Karpas-422 (cell line): ENCODE measurements around the gene CMPK2. TPM values are rescaled to one million over a fixed set of nuclear protein-coding genes. Genes with fewer than 3 reads are reported as not detected.

Experiments used
- DNase-seq: peaks from one replicate; pipeline ENCODE4 v3.0.0-alpha.2; 2015
- H2AFZ ChIP-seq: fragments of 200-600 bp; sonication (generic); 2 replicates; pipeline ENCODE4 v1.6.1; 2014; ENCODE audit warnings: antibody characterized with exemption, low read length, mixed read lengths
- H3K27ac ChIP-seq: fragments of 200-600 bp; sonication (generic); 2 replicates; pipeline ENCODE4 v1.5.1; 2014; ENCODE audit warnings: mild to moderate bottlenecking, low read length, moderate library complexity
- H3K27me3 ChIP-seq: fragments of 200-600 bp; sonication (generic); 2 replicates; pipeline ENCODE4 v1.6.1; 2014; ENCODE audit warnings: low read length, mixed read lengths
- H3K36me3 ChIP-seq: fragments of 200-600 bp; sonication (generic); 2 replicates; pipeline ENCODE4 v1.6.1; 2014; ENCODE audit warnings: low read length, mixed read lengths; ENCODE audit not compliant: insufficient read depth
- H3K4me1 ChIP-seq: fragments of 200-600 bp; sonication (generic); 2 replicates; pipeline ENCODE4 v1.6.1; 2014; ENCODE audit warnings: mild to moderate bottlenecking, low read length, mixed read lengths
- H3K4me2 ChIP-seq: fragments of 200-600 bp; sonication (generic); 2 replicates; pipeline ENCODE4 v1.6.1; 2014; ENCODE audit warnings: low read length, low read depth, mild to moderate bottlenecking; ENCODE audit not compliant: poor library complexity, severe bottlenecking
- H3K4me3 ChIP-seq: fragments of 200-600 bp; sonication (generic); 2 replicates; pipeline ENCODE4 v1.5.1; 2014; ENCODE audit warnings: mild to moderate bottlenecking, antibody characterized with exemption, low read length, mixed read lengths
- H3K79me2 ChIP-seq: fragments of 200-600 bp; sonication (generic); 2 replicates; pipeline ENCODE4 v1.6.1; 2014; ENCODE audit warnings: mild to moderate bottlenecking, low read length, mixed read lengths
- H3K9ac ChIP-seq: fragments of 200-600 bp; sonication (generic); 2 replicates; pipeline ENCODE4 v1.6.0; 2014; ENCODE audit warnings: low read length
- H3K9me2 ChIP-seq: fragments of 200-600 bp; sonication (generic), shearing (Covaris generic); replicated peaks from 2 replicates; pipeline ENCODE4 v1.6.0; 2014; ENCODE audit warnings: mild to moderate bottlenecking, low read length, moderate library complexity; ENCODE audit not compliant: insufficient read depth
- H3K9me3 ChIP-seq: fragments of 300-700, 200-600 bp; sonication (generic); 2 replicates; pipeline ENCODE4 v1.6.1; 2014; ENCODE audit warnings: low read length, mixed read lengths
- H4K20me1 ChIP-seq: fragments of 200-600 bp; sonication (generic); 2 replicates; pipeline ENCODE4 v1.6.1; 2014; ENCODE audit warnings: mild to moderate bottlenecking, antibody characterized with exemption, low read length, low read depth; ENCODE audit not compliant: insufficient read depth
- total RNA-seq: library from RNA; depleted of rRNA; stranded (reverse); fragments of >200 nt; shearing (Covaris generic); gene quantifications from 2 replicates; pipeline ENCODE4 v1.2.3, GENCODE V29; 2014; ENCODE audit warnings: low replicate concordance

Gene CMPK2
- total RNA-seq, 1 experiment from 2014 or later: 18.8 TPM

- H3K27me3 ChIP-seq: no peaks in the 10 kb centered on the region
- H3K9ac ChIP-seq: peak overlapping the region; percentile 71
- H3K9me3 ChIP-seq: no peaks in the 10 kb centered on the region
- H3K27ac ChIP-seq: peak overlapping the region; percentile 88
- no peaks in the 10 kb centered on the region for H3K79me2 ChIP-seq
- no peaks in the 10 kb centered on the region for H4K20me1 ChIP-seq
- peak; percentile 68 for DNase-seq
- H3K4me1 ChIP-seq: peaks cover 86% of the 10 kb centered on the region
- H3K36me3 ChIP-seq: no peaks in the 10 kb centered on the region
- peak overlapping the region; percentile 71 for H3K4me2 ChIP-seq
- H3K4me3 ChIP-seq: peak overlapping the region; percentile 59
- H3K9me2 ChIP-seq: no peaks in the 10 kb centered on the region
- H2AFZ ChIP-seq: no peak overlapping the region
Observed at GRCh38 chr2:6820236-6820635, 45.5 kb downstream of the CMPK2 start.

- peak overlapping the region; percentile 59 for H3K4me3 ChIP-seq
- no peaks in the 10 kb centered on the region for H3K9me3 ChIP-seq
- no peaks in the 10 kb centered on the region for H3K9me2 ChIP-seq
- H3K79me2 ChIP-seq: no peaks in the 10 kb centered on the region
- H3K4me1 ChIP-seq: peaks cover 84% of the 10 kb centered on the region
- no peaks in the 10 kb centered on the region for H3K27me3 ChIP-seq
- peak overlapping the region; percentile 71 for H3K9ac ChIP-seq
- H3K4me2 ChIP-seq: peak overlapping the region; percentile 71
- peak; percentile 59 for DNase-seq
- H4K20me1 ChIP-seq: no peaks in the 10 kb centered on the region
- no peak overlapping the region for H2AFZ ChIP-seq
- no peaks in the 10 kb centered on the region for H3K36me3 ChIP-seq
- H3K27ac ChIP-seq: peak overlapping the region; percentile 88
Observed at GRCh38 chr2:6819668-6820067, 46.0 kb downstream of the CMPK2 start.

- DNase-seq: peak; percentile 55
- Histone ChIP-seq H3K4me1 (peaks cover 85% of the 10 kb centered on the region), H2AFZ (peak overlapping the region; percentile 75), H3K79me2 (no peaks in the 10 kb centered on the region), H4K20me1 (no peaks in the 10 kb centered on the region), H3K9ac (peak overlapping the region; percentile 53), H3K27ac (peak overlapping the region; percentile 88), H3K4me3 (no peak overlapping the region), H3K27me3 (no peaks in the 10 kb centered on the region), H3K9me3 (no peaks in the 10 kb centered on the region), H3K9me2 (no peaks in the 10 kb centered on the region), H3K4me2 (peak overlapping the region; percentile 71), H3K36me3 (no peaks in the 10 kb centered on the region)
Observed at GRCh38 chr2:6818012-6818411, 47.7 kb downstream of the CMPK2 start.

GRCh38 chr2:6814869-6815268, 50.8 kb downstream of the CMPK2 start:
- no peaks in the 10 kb centered on the region for H3K36me3 ChIP-seq
- no peak for DNase-seq
- H3K9me3 ChIP-seq: no peaks in the 10 kb centered on the region
- no peak overlapping the region for H3K4me3 ChIP-seq
- no peaks in the 10 kb centered on the region for H3K27me3 ChIP-seq
- no peaks in the 10 kb centered on the region for H4K20me1 ChIP-seq
- H3K4me1 ChIP-seq: peaks cover 86% of the 10 kb centered on the region
- H3K27ac ChIP-seq: peak overlapping the region; percentile 96; the same call in 1 of the 2 replicates
- no peaks in the 10 kb centered on the region for H3K79me2 ChIP-seq
- no peak overlapping the region for H3K4me2 ChIP-seq
- no peak overlapping the region for H2AFZ ChIP-seq
- no peak overlapping the region for H3K9ac ChIP-seq
- no peaks in the 10 kb centered on the region for H3K9me2 ChIP-seq

GRCh38 chr2:6814312-6814711, 51.4 kb downstream of the CMPK2 start:
- Histone ChIP-seq H3K4me2 (peak overlapping the region; percentile 79), H3K36me3 (no peaks in the 10 kb centered on the region), H4K20me1 (no peaks in the 10 kb centered on the region), H3K9ac (peak overlapping the region; percentile 67; the same call in 1 of the 2 replicates), H3K27ac (peak overlapping the region; percentile 96), H3K27me3 (no peaks in the 10 kb centered on the region), H3K9me3 (no peaks in the 10 kb centered on the region), H3K9me2 (no peaks in the 10 kb centered on the region), H2AFZ (no peak overlapping the region), H3K79me2 (no peaks in the 10 kb centered on the region), H3K4me1 (peaks cover 82% of the 10 kb centered on the region), H3K4me3 (no peak overlapping the region)
- DNase-seq: peak; percentile 55

- no peak for DNase-seq
- Histone ChIP-seq H3K36me3 (no peaks in the 10 kb centered on the region), H3K9me3 (no peaks in the 10 kb centered on the region), H3K4me3 (peak overlapping the region; percentile 53), H3K4me2 (peak overlapping the region; percentile 79), H3K9ac (peak overlapping the region; percentile 67), H3K9me2 (no peaks in the 10 kb centered on the region), H3K27me3 (no peaks in the 10 kb centered on the region), H2AFZ (0 out of 2 replicates have a peak overlapping the region, but pooled peaks have one; percentile 61), H4K20me1 (no peaks in the 10 kb centered on the region), H3K27ac (peak overlapping the region; percentile 96), H3K79me2 (no peaks in the 10 kb centered on the region), H3K4me1 (peaks cover 82% of the 10 kb centered on the region)
Observed at GRCh38 chr2:6813573-6813972, 52.1 kb downstream of the CMPK2 start.

GRCh38 chr2:6812857-6813530, 52.7 kb downstream of the CMPK2 start:
- Histone ChIP-seq H3K27ac (peak overlapping the region; percentile 96), H3K79me2 (no peaks in the 10 kb centered on the region), H4K20me1 (no peaks in the 10 kb centered on the region), H3K9me2 (no peaks in the 10 kb centered on the region), H3K9me3 (no peaks in the 10 kb centered on the region), H3K36me3 (no peaks in the 10 kb centered on the region), H2AFZ (peak overlapping the region; percentile 61; the same call in 1 of the 2 replicates), H3K4me3 (peak overlapping the region; percentile 53), H3K4me1 (peaks cover 82% of the 10 kb centered on the region), H3K9ac (peak overlapping the region; percentile 67), H3K4me2 (peak overlapping the region; percentile 79), H3K27me3 (no peaks in the 10 kb centered on the region)
- DNase-seq: peak; percentile 81

- H3K4me1 ChIP-seq: peaks cover 69% of the 10 kb centered on the region
- H3K9me2 ChIP-seq: no peaks in the 10 kb centered on the region
- no peak overlapping the region for H3K9ac ChIP-seq
- no peaks in the 10 kb centered on the region for H4K20me1 ChIP-seq
- peak overlapping the region; percentile 96; the same call in 1 of the 2 replicates for H3K27ac ChIP-seq
- no peaks in the 10 kb centered on the region for H3K27me3 ChIP-seq
- no peak overlapping the region for H3K4me3 ChIP-seq
- H2AFZ ChIP-seq: no peak overlapping the region
- no peaks in the 10 kb centered on the region for H3K36me3 ChIP-seq
- no peaks in the 10 kb centered on the region for H3K9me3 ChIP-seq
- no peak for DNase-seq
- no peaks in the 10 kb centered on the region for H3K79me2 ChIP-seq
- H3K4me2 ChIP-seq: no peak overlapping the region
Observed at GRCh38 chr2:6810961-6811360, 54.7 kb downstream of the CMPK2 start.
